ENCODE results near the gene SMC1A.

DNA sequence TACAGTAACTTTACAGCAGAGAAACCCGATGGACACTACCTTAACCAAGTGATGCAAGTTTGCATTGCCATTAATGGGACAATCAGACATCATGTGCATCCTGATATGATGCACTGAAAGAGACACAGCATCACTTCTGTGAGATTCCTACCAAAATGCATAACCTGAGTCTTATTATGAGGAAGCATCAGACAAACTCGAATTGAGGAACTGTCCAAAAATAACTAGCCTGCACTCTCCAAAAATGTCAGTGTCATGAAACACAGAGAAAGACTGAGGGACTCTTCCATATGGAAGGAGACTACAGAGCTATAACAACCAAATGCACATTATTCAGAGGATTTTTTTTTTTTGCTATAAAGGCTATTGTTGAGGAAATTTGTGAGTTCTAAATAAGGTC is 74.5 kb downstream of the SMC1A start:
- TF ChIP-seq, protein P1, sequence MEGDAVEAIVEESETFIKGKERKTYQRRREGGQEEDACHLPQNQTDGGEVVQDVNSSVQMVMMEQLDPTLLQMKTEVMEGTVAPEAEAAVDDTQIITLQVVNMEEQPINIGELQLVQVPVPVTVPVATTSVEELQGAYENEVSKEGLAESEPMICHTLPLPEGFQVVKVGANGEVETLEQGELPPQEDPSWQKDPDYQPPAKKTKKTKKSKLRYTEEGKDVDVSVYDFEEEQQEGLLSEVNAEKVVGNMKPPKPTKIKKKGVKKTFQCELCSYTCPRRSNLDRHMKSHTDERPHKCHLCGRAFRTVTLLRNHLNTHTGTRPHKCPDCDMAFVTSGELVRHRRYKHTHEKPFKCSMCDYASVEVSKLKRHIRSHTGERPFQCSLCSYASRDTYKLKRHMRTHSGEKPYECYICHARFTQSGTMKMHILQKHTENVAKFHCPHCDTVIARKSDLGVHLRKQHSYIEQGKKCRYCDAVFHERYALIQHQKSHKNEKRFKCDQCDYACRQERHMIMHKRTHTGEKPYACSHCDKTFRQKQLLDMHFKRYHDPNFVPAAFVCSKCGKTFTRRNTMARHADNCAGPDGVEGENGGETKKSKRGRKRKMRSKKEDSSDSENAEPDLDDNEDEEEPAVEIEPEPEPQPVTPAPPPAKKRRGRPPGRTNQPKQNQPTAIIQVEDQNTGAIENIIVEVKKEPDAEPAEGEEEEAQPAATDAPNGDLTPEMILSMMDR (IDR thresholded peaks at IDR 0.05), result no peak
- TF ChIP-seq ZFX (IDR thresholded peaks at IDR 0.05; ENCODE audit: borderline replicate concordance), result no peak

All from 22Rv1 (cell line).